Breast epithelium (tissue), 3 donors: ENCODE measurements around the gene SFXN2.

Experiments
- POLR2A ChIP-seq: fragments of 450-650 bp; IDR thresholded peaks from one replicate; pipeline ENCODE4 v1.6.1; 2016; ENCODE audit warnings: antibody characterized with exemption, mild to moderate bottlenecking, moderate library complexity
- POLR2AphosphoS5 ChIP-seq, 3 donors: sonication (generic); formaldehyde crosslinking; IDR thresholded peaks; one replicate each; pipeline ENCODE4 v1.6.1; 2017; ENCODE audit warnings: antibody characterized with exemption in 3 of 3

GRCh38 chr10:102676534-102677315 is 37.7 kb upstream of the SFXN2 start:
- TF ChIP-seq POLR2A (no peak), POLR2AphosphoS5 (IDR thresholded peaks at IDR 0.05) (no peak)
